Heart left ventricle (tissue), 13 donors: Measurements from ENCODE around the gene MACF1.

Source experiments
- POLR2A ChIP-seq, 2 donors: fragments of 450-650 bp; IDR thresholded peaks; one replicate each; pipeline ENCODE4 v1.6.1; 2017; ENCODE audit warnings: antibody characterized with exemption in 2 of 2, mild to moderate bottlenecking in 2 of 2, moderate library complexity in 2 of 2
- TF ChIP-seq, protein P1 (sequence below), 12 donors: fragments of 200-600 bp; sonication (generic) in 4 of 12; IDR thresholded peaks; one replicate each; pipeline versions ENCODE4 v1.5.0 to v1.8.0; 2018 to 2022; ENCODE audit warnings: antibody characterized with exemption in 12 of 12, mild to moderate bottlenecking in 5 of 12
- donor health status: ischemic (EF 13 %, LVEDD 7.1; RV severe dilation, severe dysfunction).
- donor health status: DM: no; HTN: yes; CAD: no.
- donor health status: DM: no; HTN: no; CAD: no.
- donor health status: ischemic (EF 25% LVEDD 6.9; RV normal size, moderate dysfunction).
- donor health status: ischemic (EF 25% LVEDD 5.7; RV mildly dilated, moderate dysfunction).
- donor health status: ischemic (EF 35%, LVEDD 5.7; RV mildly dilated, moderate dysfunction).
- donor health status: nonischemic (EF 11% LVEDD 7.7; RV severe dilation, severe dysfunction).
- donor health status: DM: yes; HTN: yes; CAD: no.
- donor health status: PGD.
- donor health status: ischemic (EF 29% LVEDD 5.4; RV normal size, mild dysfunction).
- donor health status: nonischemic (EF 23%, LVEDD 6.1; RV moderate dilation, normal function).

DNA sequence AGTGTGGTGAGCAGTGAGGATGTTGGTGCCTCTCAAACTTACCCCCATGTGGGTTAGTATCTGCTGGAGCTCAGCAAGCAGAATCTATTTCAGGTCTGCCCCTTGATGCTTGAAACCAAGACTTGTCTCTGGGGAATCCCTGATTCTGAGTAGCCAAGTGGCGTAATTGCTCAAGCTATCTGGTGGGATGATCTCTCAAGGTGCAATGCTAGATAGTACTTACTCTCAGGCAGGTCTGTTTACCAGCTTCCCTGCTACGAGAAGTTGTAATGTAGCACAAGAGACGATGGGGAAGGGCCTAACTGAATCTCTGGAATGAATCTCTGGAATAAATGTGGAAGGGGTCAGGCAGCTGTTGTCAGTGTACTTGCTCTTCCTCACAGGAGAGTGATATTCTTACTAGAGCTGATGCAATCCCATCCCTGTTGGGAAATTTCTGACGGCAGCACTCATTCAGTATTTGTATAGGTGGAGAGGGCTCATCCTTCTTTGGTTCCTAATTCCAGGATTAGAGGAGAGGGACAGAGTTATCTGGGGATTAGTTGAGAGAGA is 65.4 kb downstream of the MACF1 start:
- TF ChIP-seq, protein P1, sequence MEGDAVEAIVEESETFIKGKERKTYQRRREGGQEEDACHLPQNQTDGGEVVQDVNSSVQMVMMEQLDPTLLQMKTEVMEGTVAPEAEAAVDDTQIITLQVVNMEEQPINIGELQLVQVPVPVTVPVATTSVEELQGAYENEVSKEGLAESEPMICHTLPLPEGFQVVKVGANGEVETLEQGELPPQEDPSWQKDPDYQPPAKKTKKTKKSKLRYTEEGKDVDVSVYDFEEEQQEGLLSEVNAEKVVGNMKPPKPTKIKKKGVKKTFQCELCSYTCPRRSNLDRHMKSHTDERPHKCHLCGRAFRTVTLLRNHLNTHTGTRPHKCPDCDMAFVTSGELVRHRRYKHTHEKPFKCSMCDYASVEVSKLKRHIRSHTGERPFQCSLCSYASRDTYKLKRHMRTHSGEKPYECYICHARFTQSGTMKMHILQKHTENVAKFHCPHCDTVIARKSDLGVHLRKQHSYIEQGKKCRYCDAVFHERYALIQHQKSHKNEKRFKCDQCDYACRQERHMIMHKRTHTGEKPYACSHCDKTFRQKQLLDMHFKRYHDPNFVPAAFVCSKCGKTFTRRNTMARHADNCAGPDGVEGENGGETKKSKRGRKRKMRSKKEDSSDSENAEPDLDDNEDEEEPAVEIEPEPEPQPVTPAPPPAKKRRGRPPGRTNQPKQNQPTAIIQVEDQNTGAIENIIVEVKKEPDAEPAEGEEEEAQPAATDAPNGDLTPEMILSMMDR (IDR thresholded peaks at IDR 0.05), result no peak
- no peak for TF ChIP-seq POLR2A (IDR thresholded peaks at IDR 0.05)
